ENCODE data around the gene ATXN1.

Gene ATXN1

GRCh38 chr6:16741112-16742016, 19.9 kb downstream of the ATXN1 start:
- H3K36me3 ChIP-seq (ENCODE audit: insufficient read depth), result no peaks in the 10 kb centered on the region
- H3K27ac ChIP-seq, result peak overlapping the region; percentile 34
- H3K79me2 ChIP-seq (ENCODE audit: insufficient read depth, low read depth), result peaks cover 53% of the 10 kb centered on the region
- H3K9ac ChIP-seq, result no peak overlapping the region
- H3K27me3 ChIP-seq (ENCODE audit: insufficient read depth, low read depth), result no peaks in the 10 kb centered on the region
- H3K4me3 ChIP-seq (IDR thresholded peaks at IDR 0.05; ENCODE audit: insufficient read depth, low read depth, low read length), result no peak overlapping the region
- H4K20me1 ChIP-seq (ENCODE audit: insufficient read depth), result no peaks in the 10 kb centered on the region; the same call in 1 of the 2 replicates
- no peak overlapping the region for H2AFZ ChIP-seq (ENCODE audit: low read depth)
- peaks cover 85% of the 10 kb centered on the region for H3K4me1 ChIP-seq (ENCODE audit: low read depth, poor library complexity, severe bottlenecking)
- no peak for TF ChIP-seq CTCF (conservative IDR thresholded peaks at IDR 0.05; ENCODE audit: low read depth, low read length)
- H3K4me2 ChIP-seq, result peak overlapping the region; percentile 40; the same call in 1 of the 2 replicates

- no peak overlapping the region for H3K4me2 ChIP-seq
- H3K4me1 ChIP-seq (ENCODE audit: low read depth, poor library complexity, severe bottlenecking), result peaks cover 96% of the 10 kb centered on the region
- H3K27me3 ChIP-seq (ENCODE audit: insufficient read depth, low read depth), result no peaks in the 10 kb centered on the region
- H3K9ac ChIP-seq, result no peak overlapping the region
- TF ChIP-seq CTCF (conservative IDR thresholded peaks at IDR 0.05; ENCODE audit: low read depth, low read length), result no peak
- H3K4me3 ChIP-seq (IDR thresholded peaks at IDR 0.05; ENCODE audit: insufficient read depth, low read depth, low read length), result no peak overlapping the region
- H3K36me3 ChIP-seq (ENCODE audit: insufficient read depth), result no peaks in the 10 kb centered on the region
- no peak overlapping the region for H3K27ac ChIP-seq
- no peak overlapping the region for H2AFZ ChIP-seq (ENCODE audit: low read depth)
- no peaks in the 10 kb centered on the region; the same call in 1 of the 2 replicates for H4K20me1 ChIP-seq (ENCODE audit: insufficient read depth)
- peaks cover 64% of the 10 kb centered on the region for H3K79me2 ChIP-seq (ENCODE audit: insufficient read depth, low read depth)
Observed at GRCh38 chr6:16740097-16740496, 21.2 kb downstream of the ATXN1 start.

- no peaks in the 10 kb centered on the region for H3K27me3 ChIP-seq (ENCODE audit: insufficient read depth, low read depth)
- no peak overlapping the region for H3K4me3 ChIP-seq (IDR thresholded peaks at IDR 0.05; ENCODE audit: insufficient read depth, low read depth, low read length)
- H3K27ac ChIP-seq, result no peak overlapping the region
- H3K4me2 ChIP-seq, result no peak overlapping the region
- no peak for TF ChIP-seq CTCF (conservative IDR thresholded peaks at IDR 0.05; ENCODE audit: low read depth, low read length)
- no peak overlapping the region for H3K9ac ChIP-seq
- peaks cover 61% of the 10 kb centered on the region; the same call in 1 of the 2 replicates for H3K79me2 ChIP-seq (ENCODE audit: insufficient read depth, low read depth)
- H3K36me3 ChIP-seq (ENCODE audit: insufficient read depth), result no peaks in the 10 kb centered on the region
- no peaks in the 10 kb centered on the region; the same call in 1 of the 2 replicates for H4K20me1 ChIP-seq (ENCODE audit: insufficient read depth)
- H2AFZ ChIP-seq (ENCODE audit: low read depth), result no peak overlapping the region
- H3K4me1 ChIP-seq (ENCODE audit: low read depth, poor library complexity, severe bottlenecking), result peaks cover 99% of the 10 kb centered on the region
Observed at GRCh38 chr6:16739329-16739801, 21.9 kb downstream of the ATXN1 start.

GRCh38 chr6:16737925-16738324, 23.3 kb downstream of the ATXN1 start:
- no peaks in the 10 kb centered on the region; the same call in 1 of the 2 replicates for H4K20me1 ChIP-seq (ENCODE audit: insufficient read depth)
- no peaks in the 10 kb centered on the region for H3K27me3 ChIP-seq (ENCODE audit: insufficient read depth, low read depth)
- no peak for TF ChIP-seq CTCF (conservative IDR thresholded peaks at IDR 0.05; ENCODE audit: low read depth, low read length)
- H3K4me2 ChIP-seq, result peak overlapping the region; percentile 47
- peaks cover 99% of the 10 kb centered on the region for H3K4me1 ChIP-seq (ENCODE audit: low read depth, poor library complexity, severe bottlenecking)
- H3K9ac ChIP-seq, result no peak overlapping the region
- peak overlapping the region; percentile 41 for H3K27ac ChIP-seq
- H2AFZ ChIP-seq (ENCODE audit: low read depth), result no peak overlapping the region
- H3K36me3 ChIP-seq (ENCODE audit: insufficient read depth), result no peaks in the 10 kb centered on the region
- H3K4me3 ChIP-seq (IDR thresholded peaks at IDR 0.05; ENCODE audit: insufficient read depth, low read depth, low read length), result no peak overlapping the region
- peaks cover 55% of the 10 kb centered on the region; the same call in 1 of the 2 replicates for H3K79me2 ChIP-seq (ENCODE audit: insufficient read depth, low read depth)

All from KMS-11 (cell line).